ENCODE data around the gene ZKSCAN2.

The ZKSCAN2 gene

GRCh38 chr16:25212636-25213035 is 45.0 kb downstream of the ZKSCAN2 start:
- no peak overlapping the region for H2BK5ac ChIP-seq (ENCODE audit: low read length)
- WGBS (ENCODE audit: extremely low coverage, insufficient coverage, low lambda C conversion rate) = no CpG with 5 or more reads among the region's 2 CpGs
- H3K4ac ChIP-seq (ENCODE audit: low read depth, low read length) = no peak overlapping the region

GRCh38 chr16:25210758-25211157 is 46.9 kb downstream of the ZKSCAN2 start:
- Histone ChIP-seq H3K9ac (ENCODE audit: low read length) (no peak overlapping the region), H4K8ac (ENCODE audit: low read depth, low read length) (no peak overlapping the region), H3K36me3 (ENCODE audit: control insufficient read depth, insufficient read depth, low read length) (no peaks in the 10 kb centered on the region), H2AK5ac (ENCODE audit: low read length) (no peak overlapping the region), H2BK5ac (ENCODE audit: low read length) (no peak overlapping the region), H3K27me3 (ENCODE audit: insufficient read depth, low read length, poor library complexity) (no peaks in the 10 kb centered on the region), H3K56ac (ENCODE audit: low read length) (no peak overlapping the region), H3K4ac (ENCODE audit: low read depth, low read length) (no peak overlapping the region), H3K18ac (ENCODE audit: low read length) (no peak overlapping the region), H3K4me3 (ENCODE audit: low read length) (no peak overlapping the region), H4K5ac (ENCODE audit: low read length) (no peak overlapping the region), H2BK15ac (replicated peaks; ENCODE audit: low read depth) (no peak overlapping the region), H3K4me2 (ENCODE audit: low read length) (no peak overlapping the region), H3K79me1 (ENCODE audit: low read length) (no peaks in the 10 kb centered on the region), H2BK120ac (ENCODE audit: low read depth, low read length) (no peak overlapping the region), H3K4me1 (ENCODE audit: control insufficient read depth, low read depth, low read length) (no peaks in the 10 kb centered on the region), H3K79me2 (ENCODE audit: control insufficient read depth, insufficient read depth, low read length) (no peaks in the 10 kb centered on the region), H3K23ac (ENCODE audit: low read length) (no peak overlapping the region), H3K27ac (ENCODE audit: low read depth, low read length) (no peak overlapping the region)
- no peak for DNase-seq
- no CpG with 5 or more reads among the region's 4 CpGs for WGBS (ENCODE audit: extremely low coverage, insufficient coverage, low lambda C conversion rate)

More at GRCh38 chr16:25212636-25213035, 45.0 kb downstream of the ZKSCAN2 start:
- Histone ChIP-seq H3K18ac (ENCODE audit: low read length) (no peak overlapping the region), H3K79me1 (ENCODE audit: low read length) (no peaks in the 10 kb centered on the region), H2AK5ac (ENCODE audit: low read length) (no peak overlapping the region), H3K9ac (ENCODE audit: low read length) (no peak overlapping the region), H3K27me3 (ENCODE audit: insufficient read depth, low read length, poor library complexity) (no peaks in the 10 kb centered on the region), H3K79me2 (ENCODE audit: control insufficient read depth, insufficient read depth, low read length) (no peaks in the 10 kb centered on the region), H2BK15ac (replicated peaks; ENCODE audit: low read depth) (no peak overlapping the region), H3K27ac (ENCODE audit: low read depth, low read length) (no peak overlapping the region), H4K5ac (ENCODE audit: low read length) (no peak overlapping the region), H3K4me1 (ENCODE audit: control insufficient read depth, low read depth, low read length) (no peaks in the 10 kb centered on the region), H3K4me2 (ENCODE audit: low read length) (no peak overlapping the region), H3K4me3 (ENCODE audit: low read length) (no peak overlapping the region), H4K8ac (ENCODE audit: low read depth, low read length) (no peak overlapping the region), H2BK120ac (ENCODE audit: low read depth, low read length) (no peak overlapping the region), H3K36me3 (ENCODE audit: control insufficient read depth, insufficient read depth, low read length) (no peaks in the 10 kb centered on the region), H3K23ac (ENCODE audit: low read length) (no peak overlapping the region), H3K56ac (ENCODE audit: low read length) (no peak overlapping the region)
- no peak for DNase-seq

GRCh38 chr16:25199457-25199856 is 58.2 kb downstream of the ZKSCAN2 start:
- no peak for DNase-seq
- Histone ChIP-seq H3K9ac (ENCODE audit: low read length) (no peak overlapping the region), H3K79me1 (ENCODE audit: low read length) (no peaks in the 10 kb centered on the region), H3K79me2 (ENCODE audit: control insufficient read depth, insufficient read depth, low read length) (no peaks in the 10 kb centered on the region), H3K4me2 (ENCODE audit: low read length) (no peak overlapping the region), H4K8ac (ENCODE audit: low read depth, low read length) (no peak overlapping the region), H3K23ac (ENCODE audit: low read length) (no peak overlapping the region), H2AK5ac (ENCODE audit: low read length) (no peak overlapping the region), H2BK5ac (ENCODE audit: low read length) (no peak overlapping the region), H3K18ac (ENCODE audit: low read length) (no peak overlapping the region), H3K4ac (ENCODE audit: low read depth, low read length) (no peak overlapping the region), H2BK120ac (ENCODE audit: low read depth, low read length) (no peak overlapping the region), H3K27me3 (ENCODE audit: insufficient read depth, low read length, poor library complexity) (no peaks in the 10 kb centered on the region), H2BK15ac (replicated peaks; ENCODE audit: low read depth) (no peak overlapping the region), H3K56ac (ENCODE audit: low read length) (no peak overlapping the region), H3K4me1 (ENCODE audit: control insufficient read depth, low read depth, low read length) (no peaks in the 10 kb centered on the region), H3K27ac (ENCODE audit: low read depth, low read length) (no peak overlapping the region), H3K36me3 (ENCODE audit: control insufficient read depth, insufficient read depth, low read length) (no peaks in the 10 kb centered on the region), H4K5ac (ENCODE audit: low read length) (no peak overlapping the region), H3K4me3 (ENCODE audit: low read length) (no peak overlapping the region)
- no CpG with 5 or more reads among the region's 7 CpGs for WGBS (ENCODE audit: extremely low coverage, insufficient coverage, low lambda C conversion rate)

GRCh38 chr16:25198021-25198420 is 59.6 kb downstream of the ZKSCAN2 start:
- no peak overlapping the region for H2BK5ac ChIP-seq (ENCODE audit: low read length)
- H3K4me3 ChIP-seq (ENCODE audit: low read length) = no peak overlapping the region
- H3K79me2 ChIP-seq (ENCODE audit: control insufficient read depth, insufficient read depth, low read length) = no peaks in the 10 kb centered on the region
- H4K5ac ChIP-seq (ENCODE audit: low read length) = no peak overlapping the region
- H3K23ac ChIP-seq (ENCODE audit: low read length) = no peak overlapping the region
- H3K36me3 ChIP-seq (ENCODE audit: control insufficient read depth, insufficient read depth, low read length) = no peaks in the 10 kb centered on the region
- H3K4me2 ChIP-seq (ENCODE audit: low read length) = no peak overlapping the region
- H2BK15ac ChIP-seq (replicated peaks; ENCODE audit: low read depth) = no peak overlapping the region
- WGBS (ENCODE audit: extremely low coverage, insufficient coverage, low lambda C conversion rate) = no CpG with 5 or more reads among the region's 4 CpGs
- H3K4ac ChIP-seq (ENCODE audit: low read depth, low read length) = no peak overlapping the region
- no peak overlapping the region for H3K9ac ChIP-seq (ENCODE audit: low read length)
- no peak for DNase-seq
- no peak overlapping the region for H2AK5ac ChIP-seq (ENCODE audit: low read length)
- no peaks in the 10 kb centered on the region for H3K4me1 ChIP-seq (ENCODE audit: control insufficient read depth, low read depth, low read length)
- no peak overlapping the region for H3K56ac ChIP-seq (ENCODE audit: low read length)
- no peaks in the 10 kb centered on the region for H3K79me1 ChIP-seq (ENCODE audit: low read length)
- H3K18ac ChIP-seq (ENCODE audit: low read length) = no peak overlapping the region
- no peak overlapping the region for H2BK120ac ChIP-seq (ENCODE audit: low read depth, low read length)
- H3K27me3 ChIP-seq (ENCODE audit: insufficient read depth, low read length, poor library complexity) = no peaks in the 10 kb centered on the region
- H3K27ac ChIP-seq (ENCODE audit: low read depth, low read length) = no peak overlapping the region
- H4K8ac ChIP-seq (ENCODE audit: low read depth, low read length) = no peak overlapping the region

GRCh38 chr16:25194273-25194878 is 63.3 kb downstream of the ZKSCAN2 start:
- no peak overlapping the region for H2BK5ac ChIP-seq (ENCODE audit: low read length)
- H3K4ac ChIP-seq (ENCODE audit: low read depth, low read length) = no peak overlapping the region
- H3K18ac ChIP-seq (ENCODE audit: low read length) = no peak overlapping the region
- H3K79me1 ChIP-seq (ENCODE audit: low read length) = no peaks in the 10 kb centered on the region
- no peak overlapping the region for H4K8ac ChIP-seq (ENCODE audit: low read depth, low read length)
- no peak overlapping the region for H3K9ac ChIP-seq (ENCODE audit: low read length)
- H3K27ac ChIP-seq (ENCODE audit: low read depth, low read length) = no peak overlapping the region
- H2AK5ac ChIP-seq (ENCODE audit: low read length) = no peak overlapping the region
- no peak overlapping the region for H2BK15ac ChIP-seq (replicated peaks; ENCODE audit: low read depth)
- no peak overlapping the region for H3K56ac ChIP-seq (ENCODE audit: low read length)
- no peak overlapping the region for H2BK120ac ChIP-seq (ENCODE audit: low read depth, low read length)
- no peak overlapping the region for H3K4me2 ChIP-seq (ENCODE audit: low read length)
- no peaks in the 10 kb centered on the region for H3K79me2 ChIP-seq (ENCODE audit: control insufficient read depth, insufficient read depth, low read length)
- no peaks in the 10 kb centered on the region for H3K27me3 ChIP-seq (ENCODE audit: insufficient read depth, low read length, poor library complexity)
- H4K5ac ChIP-seq (ENCODE audit: low read length) = no peak overlapping the region
- WGBS (ENCODE audit: extremely low coverage, insufficient coverage, low lambda C conversion rate) = no CpG with 5 or more reads among the region's 7 CpGs
- H3K4me3 ChIP-seq (ENCODE audit: low read length) = no peak overlapping the region
- H3K36me3 ChIP-seq (ENCODE audit: control insufficient read depth, insufficient read depth, low read length) = no peaks in the 10 kb centered on the region
- no peak overlapping the region for H3K23ac ChIP-seq (ENCODE audit: low read length)
- no peak for DNase-seq
- H3K4me1 ChIP-seq (ENCODE audit: control insufficient read depth, low read depth, low read length) = no peaks in the 10 kb centered on the region

- Histone ChIP-seq H3K9ac (ENCODE audit: low read length) (no peak overlapping the region), H4K5ac (ENCODE audit: low read length) (no peak overlapping the region), H2BK15ac (replicated peaks; ENCODE audit: low read depth) (no peak overlapping the region), H3K56ac (ENCODE audit: low read length) (no peak overlapping the region), H3K4me1 (ENCODE audit: control insufficient read depth, low read depth, low read length) (no peaks in the 10 kb centered on the region), H3K27ac (ENCODE audit: low read depth, low read length) (no peak overlapping the region), H4K8ac (ENCODE audit: low read depth, low read length) (no peak overlapping the region), H2BK120ac (ENCODE audit: low read depth, low read length) (no peak overlapping the region), H3K27me3 (ENCODE audit: insufficient read depth, low read length, poor library complexity) (no peaks in the 10 kb centered on the region), H3K18ac (ENCODE audit: low read length) (no peak overlapping the region), H3K79me2 (ENCODE audit: control insufficient read depth, insufficient read depth, low read length) (no peaks in the 10 kb centered on the region), H3K4me3 (ENCODE audit: low read length) (no peak overlapping the region), H3K4ac (ENCODE audit: low read depth, low read length) (no peak overlapping the region), H2BK5ac (ENCODE audit: low read length) (no peak overlapping the region), H3K79me1 (ENCODE audit: low read length) (no peaks in the 10 kb centered on the region), H3K36me3 (ENCODE audit: control insufficient read depth, insufficient read depth, low read length) (no peaks in the 10 kb centered on the region), H2AK5ac (ENCODE audit: low read length) (no peak overlapping the region), H3K23ac (ENCODE audit: low read length) (no peak overlapping the region), H3K4me2 (ENCODE audit: low read length) (no peak overlapping the region)
- peak; percentile 15 for DNase-seq
- no CpG with 5 or more reads among the region's 6 CpGs for WGBS (ENCODE audit: extremely low coverage, insufficient coverage, low lambda C conversion rate)
These were observed 65.5 kb downstream of the ZKSCAN2 start for GRCh38 chr16:25192096-25192495.
